Right renal pelvis (tissue), 4 donors: ENCODE measurements around the gene TSR3. TPM values are rescaled to one million over a fixed set of nuclear protein-coding genes. Genes with fewer than 3 reads are reported as not detected.

Experiments
- DNase-seq, 4 donors: peaks; one replicate each; pipeline ENCODE4 v3.0.0-alpha.2; 2013; ENCODE audit warnings: low read depth in 4 of 4, low spot score in 3 of 4, missing footprints in 1 of 4
- polyA plus RNA-seq, 4 donors: library from polyadenylated mRNA; unstranded; fragments of 120-200 nt; gene quantifications; one replicate each; pipeline ENCODE4 v1.2.1, GENCODE V29; 2013; ENCODE audit not compliant: insufficient read length in 4 of 4

Gene TSR3
- polyA plus RNA-seq, 4 donors = 37.9 to 62.9 (median 46.1) TPM

DNA sequence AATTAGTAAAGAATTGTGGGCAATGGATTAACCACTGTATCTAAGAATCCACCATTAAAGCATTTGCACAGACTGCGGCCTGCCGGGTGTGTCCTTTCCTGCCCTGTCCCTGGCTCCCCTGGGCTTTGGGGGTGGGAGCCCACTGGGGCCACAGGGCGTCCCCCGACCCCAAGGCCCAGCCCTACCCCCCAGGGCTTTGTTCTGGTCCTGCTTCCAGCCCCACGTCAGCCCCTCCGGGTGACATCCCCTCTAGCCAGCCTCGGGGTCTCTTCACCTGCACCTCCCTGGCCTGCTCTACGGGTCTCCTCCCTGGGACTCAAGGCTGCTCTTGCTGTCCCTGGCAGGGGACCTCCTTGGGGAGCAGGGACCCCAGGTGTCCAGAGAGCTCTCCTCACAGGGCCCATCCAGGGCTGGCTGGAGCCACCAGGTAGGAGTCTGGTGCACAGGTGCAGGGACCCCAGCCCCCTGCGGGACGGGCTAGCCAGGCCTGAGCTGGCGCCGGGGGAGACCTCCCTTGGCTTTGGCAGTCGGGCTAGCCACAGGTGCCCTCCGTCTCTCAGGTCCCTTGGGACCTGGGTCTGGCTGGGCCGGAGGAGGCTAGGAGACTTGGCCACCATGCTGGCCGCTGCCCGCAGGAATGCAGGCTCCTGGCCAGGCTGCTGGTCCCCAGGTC lies 24.6 kb downstream of the TSR3 start:
- no peak for DNase-seq

DNA sequence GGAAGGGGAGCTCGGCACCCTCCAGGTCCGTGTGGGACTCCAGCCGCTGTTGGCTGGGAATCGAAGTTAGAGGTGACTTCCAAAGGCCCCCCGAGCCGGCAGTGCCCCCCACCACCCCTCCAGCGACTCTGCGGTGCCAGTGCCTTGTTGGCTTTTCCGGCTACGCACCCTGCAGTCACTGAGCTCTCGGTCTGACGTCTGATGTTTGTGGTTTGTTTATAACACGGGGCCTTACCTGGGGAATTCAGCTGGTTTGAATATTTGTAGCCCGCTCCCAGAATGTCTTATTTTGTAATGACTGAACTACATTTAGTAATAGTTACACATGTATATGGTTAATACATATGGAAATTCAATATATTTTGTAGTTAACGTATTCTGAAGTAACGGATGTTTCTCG lies 25.3 kb downstream of the TSR3 start:
- DNase-seq = no peak

DNA sequence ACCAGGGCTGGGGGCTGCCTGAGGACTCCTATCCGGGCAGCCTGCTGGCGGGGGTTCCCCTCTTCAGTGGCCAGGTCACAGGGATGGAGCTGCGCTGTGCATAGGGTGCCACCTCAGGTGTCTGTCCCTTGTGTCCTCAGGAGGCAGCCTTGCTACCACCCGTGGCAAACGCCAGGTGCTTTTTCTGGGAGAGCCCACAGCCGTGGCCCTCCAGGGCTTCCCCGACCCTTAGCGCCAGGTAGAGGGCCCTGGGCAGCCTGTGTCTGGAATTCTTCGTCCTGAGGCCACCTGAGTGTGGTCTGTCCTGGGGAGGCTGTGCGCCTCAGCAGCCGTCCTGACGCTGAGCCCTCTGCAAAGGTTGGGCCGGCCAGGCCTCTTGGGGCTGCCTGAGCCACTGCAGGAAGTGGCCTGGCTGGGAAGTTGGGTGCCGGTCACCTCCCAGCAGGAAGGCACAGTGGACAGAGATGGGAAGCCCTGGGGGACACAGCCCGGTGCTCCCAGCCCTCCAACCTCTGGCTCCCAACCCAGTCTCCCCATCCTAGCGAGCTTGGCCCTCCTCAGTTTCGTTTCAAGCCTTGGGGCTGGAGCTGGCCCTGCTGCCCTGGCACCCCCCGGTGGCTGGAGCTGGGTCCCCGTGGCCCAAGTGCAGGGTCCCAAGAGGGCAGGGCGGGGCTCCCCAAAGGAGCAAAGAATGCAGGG lies 25.9 kb downstream of the TSR3 start:
- no peak for DNase-seq

DNA sequence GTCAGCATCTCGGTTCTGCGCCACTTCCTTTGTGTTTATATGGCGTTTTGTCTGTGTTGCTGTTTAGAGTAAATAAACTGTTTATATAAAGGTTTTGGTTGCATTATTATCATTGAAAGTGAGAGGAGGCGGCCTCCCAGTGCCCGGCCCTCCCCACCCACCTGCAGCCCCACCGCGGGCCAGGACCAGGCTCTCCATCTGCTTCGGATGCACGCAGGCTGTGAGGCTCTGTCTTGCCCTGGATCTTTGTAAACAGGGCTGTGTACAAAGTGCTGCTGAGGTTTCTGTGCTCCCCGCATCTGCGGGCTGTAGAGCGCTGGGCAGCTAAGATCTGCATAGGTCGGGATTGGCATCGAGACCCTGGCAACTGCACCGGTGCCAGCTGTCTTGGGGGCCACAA lies 26.4 kb downstream of the TSR3 start:
- DNase-seq = no peak

DNA sequence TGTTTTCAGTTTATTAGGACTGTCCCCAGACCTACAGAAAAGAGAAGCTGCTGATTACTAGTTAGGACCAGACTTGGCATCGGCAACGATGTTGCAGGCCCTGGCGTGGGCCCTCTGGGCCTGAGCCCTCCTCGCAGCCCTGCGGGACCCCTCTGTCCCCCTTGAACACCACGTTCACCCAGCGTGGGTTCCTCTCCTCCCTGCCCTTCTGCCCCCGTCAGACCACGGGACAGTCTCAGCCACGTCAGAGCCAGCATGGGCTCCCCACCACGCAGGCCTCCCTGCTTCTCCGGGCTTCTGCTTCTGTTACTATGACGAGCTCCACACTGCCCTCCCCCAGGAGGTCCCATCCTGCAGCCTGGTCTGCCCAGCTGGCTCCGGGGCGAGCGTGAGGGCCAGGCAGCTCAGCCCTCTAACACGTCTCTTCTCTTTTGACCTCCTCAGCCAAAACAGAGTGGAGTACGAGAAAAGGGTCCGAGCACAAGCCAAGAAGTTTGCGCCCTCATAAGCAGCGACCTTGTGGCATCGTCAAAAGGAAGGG lies 27.3 kb downstream of the TSR3 start:
- no peak for DNase-seq

DNA sequence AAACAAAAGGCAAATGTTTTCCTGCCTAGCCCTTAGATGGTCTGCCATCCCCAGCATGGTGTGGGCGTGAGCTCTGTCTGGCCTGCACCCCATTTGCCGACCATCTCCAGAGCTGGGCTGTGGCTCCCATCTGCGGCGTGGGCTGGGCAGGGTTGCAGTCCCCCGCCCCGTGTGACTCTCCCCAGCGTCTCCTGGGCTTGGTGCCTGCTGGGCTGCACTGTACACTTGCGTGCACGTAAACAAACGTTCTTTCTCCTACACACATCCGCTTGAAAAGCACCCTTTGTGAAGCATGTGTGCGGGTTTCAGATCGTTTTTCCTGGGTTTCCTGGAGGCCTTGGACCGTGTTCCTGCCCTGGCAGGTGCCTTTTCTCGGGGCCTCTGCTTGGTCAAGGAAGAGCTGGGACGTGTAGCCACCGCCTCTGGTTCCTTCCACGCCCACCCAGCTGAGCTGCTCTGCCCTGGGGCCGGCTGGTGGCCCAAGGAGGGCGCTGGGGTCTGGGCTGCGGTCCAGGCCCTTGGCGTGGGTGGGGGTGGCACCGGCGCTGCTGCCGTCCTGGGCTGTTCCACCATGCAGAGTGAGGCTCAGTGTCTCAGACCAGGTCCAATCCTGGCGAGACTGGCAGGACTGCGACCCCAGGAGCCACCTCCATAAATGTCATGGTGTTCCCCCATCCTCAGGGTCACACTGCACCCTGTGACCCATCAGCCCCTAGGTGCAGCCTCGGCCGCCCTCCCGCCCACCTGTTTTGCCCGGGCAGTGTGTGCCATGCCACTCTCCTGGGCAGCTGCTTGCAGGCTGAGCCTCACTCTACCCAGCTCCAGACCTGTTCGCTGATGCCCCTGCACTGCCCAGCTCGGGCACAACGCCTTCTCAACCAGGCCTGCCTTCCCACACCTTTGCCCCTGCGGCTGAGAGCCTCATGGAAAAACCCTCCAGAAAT lies 28.1 kb downstream of the TSR3 start:
- DNase-seq = no peak

DNA sequence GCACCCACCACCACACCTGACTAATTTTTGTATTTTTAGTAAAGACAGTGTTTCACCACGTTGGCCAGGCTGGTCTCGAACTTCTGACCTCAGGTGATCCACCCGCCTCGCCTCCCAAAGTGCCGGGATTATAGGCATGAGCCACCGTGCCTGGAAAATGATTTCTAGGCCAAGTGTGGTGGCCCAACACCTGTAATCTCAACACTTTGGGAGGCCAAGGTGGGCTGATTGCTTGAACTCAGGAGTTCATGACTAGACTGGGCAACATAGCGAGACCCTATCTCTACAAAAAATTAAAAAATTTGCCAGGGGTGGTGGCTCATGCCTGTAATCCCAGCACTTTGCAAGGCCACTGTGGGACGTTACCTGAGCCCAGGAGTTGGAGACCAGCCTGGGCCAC lies 29.3 kb downstream of the TSR3 start:
- DNase-seq = no peak

DNA sequence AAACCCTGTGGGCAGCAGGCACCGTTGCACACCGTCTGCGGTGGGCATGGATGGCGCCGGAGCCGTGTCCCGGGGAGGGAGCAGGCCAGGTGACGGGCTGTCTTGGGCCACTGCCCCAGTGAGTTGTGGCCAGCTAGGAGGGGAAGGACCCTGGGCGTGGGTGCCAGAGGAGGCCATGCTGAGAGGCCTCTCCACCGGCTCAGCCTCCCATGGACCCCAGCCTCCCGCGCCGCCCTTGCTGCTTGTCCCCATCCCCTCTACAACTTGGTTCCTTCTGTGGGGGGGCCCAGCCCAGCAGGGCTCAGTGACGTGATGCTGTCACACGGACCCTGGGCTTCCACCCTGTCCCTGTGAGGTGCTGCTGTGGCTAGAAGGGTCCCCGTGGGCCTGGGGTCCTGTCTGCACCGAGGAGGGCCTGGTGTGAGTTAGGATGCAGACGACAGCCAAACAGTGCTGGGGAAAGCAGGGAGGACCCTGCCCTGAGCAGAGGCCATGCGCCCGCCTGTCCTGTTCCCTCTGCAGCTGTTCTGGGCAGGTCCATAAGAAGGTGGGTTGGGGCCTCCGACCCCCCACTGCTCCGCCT lies 30.9 kb downstream of the TSR3 start:
- DNase-seq = no peak

DNA sequence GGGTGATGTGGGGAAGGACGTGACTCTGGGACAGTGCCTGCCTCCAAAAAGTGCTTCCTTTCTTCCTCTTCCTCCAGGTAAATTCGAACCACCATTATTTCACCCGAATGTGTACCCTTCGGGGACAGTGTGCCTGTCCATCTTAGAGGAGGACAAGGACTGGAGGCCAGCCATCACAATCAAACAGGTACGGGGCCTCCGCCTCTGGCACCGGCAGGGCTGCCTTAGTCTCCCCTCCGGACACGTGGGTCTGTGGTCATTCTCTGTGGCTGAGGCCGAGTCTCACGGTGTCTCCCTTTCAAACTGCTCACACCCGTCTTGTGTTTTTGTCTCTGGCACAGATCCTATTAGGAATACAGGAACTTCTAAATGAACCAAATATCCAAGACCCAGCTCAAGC lies 31.6 kb downstream of the TSR3 start:
- no peak for DNase-seq

DNA sequence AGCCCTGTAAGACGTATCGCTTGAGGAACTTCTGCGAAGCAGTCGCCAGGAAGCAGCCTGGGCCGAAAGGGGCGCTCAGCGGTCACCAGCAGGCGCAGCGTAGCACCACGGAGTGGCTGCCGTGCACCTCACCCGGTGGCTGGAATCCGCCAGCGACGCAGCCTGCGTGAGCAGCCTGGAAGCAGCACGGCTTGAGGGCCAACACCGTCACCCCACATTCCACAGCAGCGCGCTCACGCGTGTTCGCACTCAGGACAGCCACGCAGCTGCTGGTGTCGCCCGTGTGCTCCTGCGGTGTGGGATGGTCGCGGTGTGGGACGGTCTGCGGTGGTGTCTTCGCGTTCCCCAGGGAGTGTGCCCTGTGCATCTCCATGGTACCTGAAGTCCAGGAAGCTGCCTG lies 32.6 kb downstream of the TSR3 start:
- no peak for DNase-seq

DNA sequence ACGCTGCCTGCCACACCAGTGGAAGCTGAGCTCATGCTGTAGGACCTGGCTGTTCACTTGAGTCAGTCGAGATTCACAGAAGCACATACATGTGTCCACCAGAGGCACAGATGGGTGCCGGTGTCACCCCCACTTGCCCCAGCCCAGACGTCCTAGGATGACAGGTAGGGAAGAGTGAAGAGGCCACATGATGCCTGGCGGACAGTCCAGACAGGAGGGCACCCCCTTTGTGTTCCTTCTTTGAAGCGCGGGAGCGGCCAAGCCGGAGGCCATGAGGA lies 33.5 kb downstream of the TSR3 start:
- DNase-seq = no peak

DNA sequence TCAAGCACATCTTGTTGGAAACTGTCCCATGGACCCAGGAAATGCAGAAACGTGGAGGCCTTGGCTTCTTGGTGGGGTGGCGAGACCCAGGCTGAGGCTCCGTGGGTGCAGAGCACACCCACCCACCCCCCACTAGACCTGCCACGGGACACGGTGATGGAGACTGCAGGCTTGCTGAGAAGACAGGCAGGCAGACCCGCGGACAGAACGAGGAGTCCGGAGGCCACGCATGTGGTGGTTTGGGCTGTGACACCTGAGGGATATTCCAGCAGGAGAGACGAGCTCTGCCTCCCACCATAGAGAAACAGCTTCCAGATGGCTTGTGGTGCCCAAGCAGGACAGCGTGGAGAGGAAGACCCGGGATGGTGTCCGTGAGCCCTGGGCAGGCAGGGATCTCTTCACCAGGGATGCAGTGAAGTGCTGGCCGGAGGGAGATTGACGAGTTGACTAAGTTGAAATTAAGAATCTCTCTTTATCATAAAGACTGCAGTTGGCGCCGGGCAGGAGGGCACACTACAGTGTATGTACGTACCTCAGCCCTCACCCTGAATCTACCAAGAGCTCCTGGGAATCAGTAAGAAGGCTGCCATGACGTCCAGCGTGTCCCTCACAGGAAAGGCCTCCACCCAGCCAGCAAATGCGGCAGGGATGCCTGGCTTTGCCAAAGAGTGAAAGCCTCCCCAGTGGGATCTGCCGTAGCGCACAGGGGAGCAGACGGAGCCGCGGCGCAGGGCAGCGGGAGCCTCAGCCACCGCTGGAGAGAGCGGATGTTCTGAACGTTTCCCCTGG lies 34.0 kb downstream of the TSR3 start:
- DNase-seq = no peak

DNA sequence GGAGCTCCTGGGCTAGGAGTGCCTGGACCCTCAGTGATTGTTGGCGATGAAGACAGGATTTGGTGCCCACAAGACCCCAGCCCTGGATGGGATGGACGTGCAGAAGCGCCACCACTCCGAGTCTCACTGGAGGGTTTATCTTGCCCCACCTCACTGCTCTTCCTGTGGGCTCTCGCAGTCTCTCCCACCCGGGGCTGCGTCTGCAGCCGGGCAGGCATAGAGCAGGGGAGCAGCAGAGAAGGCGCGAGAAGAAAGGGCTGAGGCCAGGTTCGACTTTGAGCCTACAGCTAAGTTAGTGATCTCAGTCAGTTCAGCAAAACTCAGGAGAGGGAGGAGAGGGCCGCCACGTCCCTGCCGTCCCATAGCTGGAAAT lies 35.7 kb downstream of the TSR3 start:
- no peak for DNase-seq

DNA sequence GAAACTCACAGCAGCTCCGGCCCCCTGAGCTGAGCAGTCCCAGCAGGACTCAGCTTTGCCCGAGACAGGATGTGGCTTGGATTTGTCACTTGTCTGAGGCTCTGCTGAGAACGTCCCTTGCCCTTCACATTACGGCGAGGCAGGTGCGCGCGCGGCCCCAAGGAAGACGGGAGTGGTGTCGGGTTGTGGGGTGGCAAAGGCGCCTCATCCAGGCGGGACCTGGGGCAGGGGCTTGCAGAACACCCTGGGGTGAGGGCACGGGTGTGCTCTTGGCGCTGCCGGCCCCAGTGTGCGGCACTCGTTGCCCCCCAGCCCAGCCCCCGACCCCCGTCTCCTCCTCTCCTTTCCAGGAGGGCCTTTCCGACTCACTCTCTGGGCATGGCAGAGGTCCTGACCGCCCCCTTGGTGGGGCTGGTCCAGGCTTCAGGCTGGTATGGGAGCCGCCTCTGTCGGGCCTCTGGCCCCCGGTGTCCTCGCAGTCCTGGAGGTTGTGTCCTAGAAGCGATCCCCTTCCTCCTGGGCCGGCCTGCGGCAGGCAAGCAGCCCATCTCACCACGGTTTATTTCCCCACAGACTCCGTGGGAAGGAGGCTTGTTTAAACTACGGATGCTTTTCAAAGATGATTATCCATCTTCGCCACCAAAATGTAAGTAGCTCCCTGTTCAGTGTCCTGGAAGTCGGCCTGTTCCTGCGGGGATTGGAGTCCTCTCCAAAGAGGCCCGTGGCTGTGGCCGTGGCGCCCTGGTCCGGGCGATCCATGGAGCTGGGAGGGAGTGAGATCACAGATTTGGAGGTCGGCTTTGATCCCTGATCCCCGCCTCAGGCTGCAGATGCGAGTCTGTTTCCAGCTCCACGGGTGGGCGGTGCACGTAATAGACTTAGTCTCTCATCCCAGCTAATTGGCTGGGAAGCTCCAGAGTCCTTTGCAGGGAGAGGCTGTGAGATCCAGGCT lies 36.3 kb downstream of the TSR3 start:
- DNase-seq = no peak

DNA sequence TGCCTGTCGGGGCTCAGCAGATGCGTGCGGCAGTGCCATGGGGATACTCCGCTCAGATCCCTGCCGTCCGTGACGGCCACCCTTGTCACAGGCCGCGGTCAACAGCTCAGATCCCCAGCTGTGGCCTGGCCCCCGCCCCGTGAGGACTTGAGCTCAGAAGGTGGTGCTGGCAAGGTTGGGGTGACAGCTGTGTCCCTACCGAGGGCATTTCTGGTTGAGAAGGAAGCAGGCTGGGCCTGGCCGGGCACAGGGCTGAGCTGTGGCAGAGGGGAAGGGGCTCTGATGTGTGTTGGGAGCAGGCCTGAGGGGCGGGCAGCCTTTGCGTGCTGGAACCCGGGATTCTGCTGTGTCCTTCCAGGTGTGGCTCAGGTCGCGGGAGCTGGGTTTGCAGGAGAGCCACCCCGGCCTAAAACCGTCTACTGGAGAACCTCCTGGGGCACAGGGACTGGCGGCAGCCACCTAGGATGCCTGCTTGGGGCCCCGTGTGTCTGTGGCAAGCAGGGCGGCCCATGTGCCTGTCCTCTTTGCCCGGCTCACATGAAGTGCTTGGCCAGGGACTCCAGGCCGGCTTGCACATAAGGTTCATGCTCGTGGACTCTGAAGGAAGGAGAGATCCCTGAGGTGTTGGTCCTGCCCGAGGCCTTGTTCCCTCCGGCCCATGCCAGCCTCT lies 37.1 kb downstream of the TSR3 start:
- no peak for DNase-seq

DNA sequence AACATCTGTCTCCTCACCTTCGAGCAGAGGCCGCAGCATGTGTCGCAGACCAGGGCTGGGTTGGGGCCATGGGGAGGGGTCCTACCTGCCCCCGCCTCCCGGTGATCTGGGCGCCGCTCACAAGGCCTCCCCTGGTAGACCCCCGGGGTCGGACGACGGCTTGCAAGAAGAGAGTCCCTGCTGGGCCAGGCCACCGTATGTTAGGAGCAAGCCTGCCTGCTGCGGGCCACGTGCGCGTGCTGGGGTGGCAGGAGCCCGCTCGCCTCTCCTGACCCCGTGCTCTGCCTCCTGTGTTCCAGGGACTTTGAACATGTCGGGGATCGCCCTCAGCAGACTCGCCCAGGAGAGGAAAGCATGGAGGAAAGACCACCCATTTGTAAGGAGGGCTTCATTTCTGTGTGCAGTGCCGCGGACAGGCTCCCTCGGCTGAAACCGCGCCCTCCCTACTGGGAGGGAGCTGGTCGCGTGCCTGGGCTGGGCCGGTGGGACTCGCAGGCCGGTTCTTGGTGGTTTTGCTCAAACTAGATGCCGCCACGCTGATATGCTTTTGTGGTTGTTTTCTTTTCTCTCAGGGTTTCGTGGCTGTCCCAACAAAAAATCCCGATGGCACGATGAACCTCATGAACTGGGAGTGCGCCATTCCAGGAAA lies 37.8 kb downstream of the TSR3 start:
- DNase-seq = no peak

DNA sequence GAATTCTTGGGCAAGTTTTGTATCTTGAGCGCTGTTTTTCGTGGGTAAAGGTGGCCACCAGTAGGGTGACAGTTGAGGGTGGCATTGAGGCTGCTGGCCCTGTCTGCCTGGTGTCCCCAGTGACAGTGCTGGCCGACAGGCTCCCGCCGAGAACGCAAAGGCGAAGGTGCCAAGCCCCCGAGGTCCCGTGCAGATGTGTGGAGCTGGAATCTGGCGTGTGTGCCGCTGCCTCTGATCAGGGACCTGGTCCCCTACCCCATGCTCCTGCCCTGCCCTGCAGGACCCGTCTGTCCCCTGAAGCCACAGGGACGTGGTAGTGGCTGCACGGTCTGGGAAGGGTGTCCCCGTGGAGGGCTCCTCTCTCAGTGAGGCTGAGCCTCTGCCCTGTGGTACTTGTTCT lies 38.8 kb downstream of the TSR3 start:
- no peak for DNase-seq

DNA sequence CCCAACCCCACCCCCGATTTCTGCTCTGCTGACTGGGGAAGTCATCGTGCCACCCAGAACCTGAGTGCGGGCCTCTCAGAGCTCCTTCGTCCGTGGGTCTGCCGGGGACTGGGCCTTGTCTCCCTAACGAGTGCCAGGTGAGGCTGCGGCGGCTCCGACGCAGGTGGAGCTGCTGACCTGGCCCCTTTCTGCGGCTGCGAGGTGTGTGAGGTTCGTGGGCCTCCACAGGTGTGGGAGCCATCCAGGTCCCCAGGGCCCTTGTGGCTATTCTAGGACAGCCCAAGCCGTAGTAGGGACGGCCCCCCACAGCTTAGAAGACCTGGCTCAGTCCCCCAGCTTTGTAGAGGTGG lies 39.2 kb downstream of the TSR3 start:
- no peak for DNase-seq
